Limb (tissue), 2 donors: ENCODE results near the gene RPTOR.
"Not testable (repeated sequence)": the region's sequence is repeated elsewhere in the genome, so short reads cannot be mapped to it uniquely, and the experiment has no call there.

Experiments
- DNase-seq, 2 donors: peaks; one replicate each; pipeline ENCODE4 v3.0.0-alpha.2; 2016; ENCODE audit errors: extremely low spot score in 2 of 2

RPTOR gene

DNA sequence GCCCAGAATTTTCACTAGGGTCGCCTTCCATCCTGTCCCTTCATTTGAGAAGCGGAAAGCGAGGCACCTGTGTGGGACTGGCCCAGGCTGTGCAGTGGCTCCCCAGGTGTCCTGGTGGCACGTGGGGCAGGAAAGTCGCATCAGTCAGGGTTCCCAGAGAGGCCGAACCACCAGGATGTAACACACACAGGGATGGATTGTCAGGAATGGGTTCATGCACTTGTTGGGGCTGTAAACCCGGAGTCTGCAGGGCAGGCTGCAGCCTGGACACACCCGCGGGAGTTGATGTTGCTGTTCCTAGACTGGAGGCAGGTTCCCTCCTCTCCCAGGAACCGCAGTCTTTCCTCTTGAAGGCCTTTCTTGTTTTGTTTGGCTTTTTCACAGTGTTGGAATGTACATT, 30.7 kb upstream of the RPTOR start:
- no peak for DNase-seq

DNA sequence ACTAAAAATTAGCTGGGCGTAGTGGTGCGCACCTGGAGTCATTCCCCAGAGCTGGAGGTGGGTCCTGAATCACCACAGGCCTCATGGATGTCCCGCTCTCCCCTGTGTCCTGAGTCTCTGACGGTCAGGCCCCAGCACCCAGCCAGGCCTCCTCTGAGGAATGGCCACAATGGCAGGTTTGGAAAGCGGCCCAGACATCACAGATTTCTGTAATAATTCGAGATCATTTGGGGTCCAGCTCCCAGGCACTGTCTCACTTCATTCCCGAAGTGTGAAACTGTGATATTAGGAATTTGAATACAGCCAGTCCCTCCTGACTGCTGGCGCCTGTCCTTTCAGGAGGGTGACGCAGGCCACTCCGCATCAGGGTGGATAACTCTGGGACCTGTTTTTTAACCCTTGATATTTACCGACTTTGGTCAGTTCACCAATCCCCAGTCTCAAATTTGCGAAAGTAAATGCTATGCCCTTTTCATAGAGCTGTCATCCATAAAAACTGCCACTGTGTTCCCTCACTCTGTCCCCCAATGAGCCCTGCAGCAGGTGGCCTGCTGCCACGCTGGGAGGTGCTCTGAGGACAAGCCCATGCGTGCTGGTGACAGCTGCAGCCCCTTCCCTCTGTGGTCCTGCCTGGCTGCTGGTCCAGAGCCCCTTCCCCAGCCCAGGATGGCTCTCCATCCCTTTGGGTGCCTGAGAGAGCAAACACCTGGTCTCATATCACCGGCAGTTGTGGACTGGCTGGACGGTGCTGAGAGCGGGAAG, 28.3 kb upstream of the RPTOR start:
- DNase-seq = no peak

DNA sequence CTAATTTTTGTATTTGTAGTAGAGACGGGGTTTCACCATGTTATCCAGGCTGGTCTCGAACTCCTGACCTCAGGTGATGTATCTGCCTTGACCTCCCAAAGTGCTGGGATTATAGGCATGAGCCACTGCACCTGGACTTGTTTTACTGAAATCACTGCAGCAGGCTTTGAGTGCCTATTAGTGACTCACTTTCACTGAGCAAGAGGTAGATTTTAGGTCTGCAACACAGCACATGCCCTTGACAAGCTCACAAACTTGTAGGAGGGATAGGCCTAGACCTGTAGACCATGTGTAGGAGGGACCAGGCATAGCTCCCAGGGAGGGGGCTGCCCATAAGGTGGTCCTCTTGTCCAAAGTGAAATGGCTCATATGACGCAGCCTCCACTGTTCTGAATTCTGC, 27.0 kb upstream of the RPTOR start:
- DNase-seq = no peak

DNA sequence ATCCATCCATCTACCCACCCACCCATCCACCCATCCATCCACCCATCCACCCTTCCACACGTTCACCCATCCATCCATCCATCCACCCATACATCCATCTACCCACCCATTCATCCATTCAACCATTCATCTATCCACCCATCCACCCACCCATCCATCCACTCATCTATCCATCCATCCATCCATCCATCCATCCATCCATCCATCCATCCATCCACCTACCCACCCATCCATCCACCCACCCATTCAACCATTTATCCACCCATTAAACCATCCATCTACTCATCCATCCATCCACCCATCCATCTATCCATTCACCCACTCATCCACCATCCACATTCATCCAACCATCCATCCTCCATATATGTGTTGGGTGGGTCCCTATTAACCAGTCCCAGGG, 26.2 kb upstream of the RPTOR start:
- DNase-seq = no peak

DNA sequence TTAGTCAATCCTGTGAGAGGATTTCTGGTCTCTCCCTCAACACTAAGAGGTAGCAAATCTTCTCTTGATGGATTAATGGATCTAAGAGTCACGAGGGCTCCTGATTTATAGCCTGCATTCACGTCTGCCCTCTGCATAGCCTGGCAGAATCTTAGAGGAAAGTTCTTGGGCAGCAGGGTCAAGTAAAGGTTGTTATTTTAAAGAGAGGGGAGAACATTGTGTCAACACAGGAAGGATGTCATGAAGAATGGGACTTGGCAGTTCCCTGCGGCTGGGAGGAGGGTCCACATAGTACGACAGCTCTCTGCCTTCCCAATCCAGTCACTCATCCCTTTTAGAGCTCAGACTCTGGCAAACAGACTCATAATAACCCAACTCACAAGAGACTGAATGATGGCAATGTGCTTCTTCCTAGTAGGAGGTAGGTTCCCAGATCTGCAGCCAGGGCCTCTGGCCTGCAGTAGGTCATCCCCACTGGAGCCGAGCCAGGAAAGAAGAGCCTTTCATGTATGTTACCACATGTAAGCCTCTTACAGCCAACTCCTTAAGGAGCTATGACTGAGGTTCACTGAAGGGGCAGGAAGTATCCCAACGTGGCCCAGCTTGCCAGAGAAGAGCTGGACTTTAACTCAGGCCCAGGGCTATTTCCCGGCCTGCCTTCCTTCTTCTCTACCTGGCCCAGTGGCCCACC, 25.4 kb upstream of the RPTOR start:
- DNase-seq = no peak

DNA sequence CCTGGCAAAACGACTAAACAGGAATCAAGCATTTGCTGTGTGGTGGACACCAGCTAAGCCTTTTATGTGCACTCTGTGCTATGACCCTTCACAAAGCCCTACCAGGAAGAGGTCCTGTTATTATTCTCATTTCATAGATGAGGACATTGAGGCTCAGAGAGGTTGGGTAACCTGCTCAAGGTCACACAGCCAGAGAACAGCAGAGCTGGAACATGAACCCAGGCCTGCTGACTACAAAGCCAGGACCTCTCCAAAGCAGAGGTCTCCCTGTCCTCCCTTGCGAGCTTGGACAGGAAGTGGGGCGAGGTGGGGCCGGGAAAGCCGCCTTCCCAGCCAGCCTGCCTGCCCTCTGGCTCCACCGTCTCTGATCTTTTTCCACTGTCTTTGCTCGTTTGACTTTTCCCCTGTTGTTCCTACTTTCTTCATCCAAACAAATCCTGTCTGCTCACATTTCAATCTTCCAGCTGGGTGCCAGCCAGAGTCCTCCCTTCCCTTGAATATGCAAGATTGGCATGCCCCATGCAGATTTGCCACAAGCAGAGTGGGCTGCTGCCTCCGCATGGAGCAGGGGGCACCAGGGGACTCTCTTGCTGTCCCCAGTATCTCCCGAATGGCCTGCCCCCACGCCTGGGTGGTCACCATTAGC, 23.7 kb upstream of the RPTOR start:
- no peak for DNase-seq

DNA sequence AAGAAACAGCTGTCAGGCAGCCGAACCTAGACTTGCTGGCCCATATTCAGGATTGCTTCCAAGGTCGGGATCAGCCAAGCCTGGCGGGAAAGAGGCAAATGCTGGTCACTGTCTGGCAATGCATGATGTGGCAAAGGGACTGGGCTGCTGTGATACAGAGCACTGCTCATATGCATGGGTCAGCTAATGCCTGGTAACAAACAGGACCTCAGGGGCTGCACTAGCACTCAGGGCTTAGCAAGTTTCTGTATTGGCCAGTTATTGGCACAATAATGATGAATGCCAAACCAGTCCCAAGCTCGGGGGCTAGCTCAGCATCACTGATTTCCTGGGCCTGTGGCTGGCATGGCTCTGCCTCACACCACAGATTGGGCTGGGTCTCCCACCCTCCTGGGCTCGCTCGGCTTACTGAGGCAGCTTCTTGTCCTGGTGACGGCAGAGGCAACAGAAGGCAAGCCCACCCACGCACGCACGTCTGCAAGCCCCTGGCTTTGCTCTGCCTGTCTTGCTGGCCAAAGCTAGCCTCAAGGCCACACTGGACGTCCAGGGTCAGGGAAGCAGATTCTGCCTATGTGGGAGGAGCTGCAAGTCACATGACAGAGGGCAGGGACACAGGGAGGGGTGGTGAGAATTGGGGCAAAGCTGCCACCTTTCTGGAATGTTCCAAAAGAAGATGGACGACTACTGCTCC, 21.4 kb upstream of the RPTOR start:
- no peak for DNase-seq

DNA sequence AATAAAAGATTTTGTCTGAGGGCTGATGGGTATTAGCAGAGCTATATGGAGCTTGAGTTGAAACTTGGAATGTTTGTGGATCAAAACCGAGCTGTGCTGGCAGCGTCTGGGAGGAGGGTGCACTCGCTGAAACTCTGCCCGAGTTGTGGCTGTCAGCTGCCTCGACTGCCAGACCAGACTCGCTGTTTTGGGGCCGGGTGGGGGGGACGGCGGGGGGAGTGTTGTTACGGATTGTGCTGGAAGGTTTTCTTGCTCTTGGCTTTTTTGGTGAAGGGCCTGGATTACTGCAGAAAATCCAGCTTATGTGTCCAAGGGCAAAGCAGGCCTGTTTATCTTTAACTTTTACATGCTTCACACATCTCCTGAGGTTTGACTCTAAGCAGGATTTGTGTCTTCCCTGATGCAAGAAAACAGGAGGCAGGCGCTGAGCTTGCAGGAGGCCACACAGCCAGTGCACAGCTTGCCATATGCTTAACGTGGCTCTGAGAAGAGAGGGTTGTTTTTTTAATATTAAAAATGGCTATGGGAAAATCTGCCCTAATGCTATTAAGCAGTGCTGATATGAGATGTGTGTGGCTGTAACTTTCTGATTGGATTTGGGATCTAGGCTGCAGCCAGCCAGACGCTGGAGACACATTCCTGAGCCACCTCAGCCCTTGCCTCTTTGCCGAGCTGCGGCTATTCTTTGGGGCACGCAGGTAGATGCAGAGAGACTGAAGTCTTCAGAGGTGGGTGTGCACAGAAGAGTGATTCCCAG, 20.5 kb upstream of the RPTOR start:
- DNase-seq = no peak

DNA sequence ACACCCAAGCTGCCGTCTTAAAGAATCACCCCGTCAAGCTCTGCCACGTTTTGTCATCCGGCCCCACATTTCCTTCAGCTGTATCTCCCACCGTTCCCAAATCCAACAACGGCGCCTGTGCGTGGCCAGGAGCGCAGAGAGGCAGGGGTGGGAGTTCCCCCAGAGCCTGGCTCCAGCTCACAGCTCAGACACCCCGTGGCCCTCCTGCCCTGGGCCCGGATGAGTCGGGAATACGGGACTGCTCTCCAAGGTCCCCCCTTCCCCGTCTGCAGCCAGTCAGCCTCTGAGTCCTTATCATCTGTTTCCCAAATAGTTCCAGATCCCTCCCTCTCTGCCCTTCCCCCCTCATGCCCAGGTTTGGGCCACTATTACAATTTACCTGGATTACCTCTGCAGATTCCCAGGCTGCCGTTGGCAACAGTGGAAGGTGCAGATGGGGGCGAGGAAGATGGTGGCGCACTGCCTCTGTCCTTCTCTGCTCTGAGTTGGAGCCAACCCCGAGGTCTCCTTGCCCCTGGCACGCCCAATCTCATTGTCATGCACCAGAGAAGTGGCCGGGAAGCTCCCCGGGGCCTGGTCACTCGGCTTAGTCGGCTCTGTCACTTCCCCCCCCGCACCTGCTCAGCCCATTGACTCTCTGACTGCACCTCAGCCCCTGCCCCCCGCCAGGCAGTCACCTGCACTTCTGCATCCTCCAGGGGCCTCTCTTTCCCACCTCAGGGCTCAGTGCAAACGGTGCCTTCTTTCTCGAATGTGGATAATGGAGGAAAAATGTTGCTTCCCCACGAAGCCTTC, 18.3 kb upstream of the RPTOR start:
- DNase-seq = no peak

DNA sequence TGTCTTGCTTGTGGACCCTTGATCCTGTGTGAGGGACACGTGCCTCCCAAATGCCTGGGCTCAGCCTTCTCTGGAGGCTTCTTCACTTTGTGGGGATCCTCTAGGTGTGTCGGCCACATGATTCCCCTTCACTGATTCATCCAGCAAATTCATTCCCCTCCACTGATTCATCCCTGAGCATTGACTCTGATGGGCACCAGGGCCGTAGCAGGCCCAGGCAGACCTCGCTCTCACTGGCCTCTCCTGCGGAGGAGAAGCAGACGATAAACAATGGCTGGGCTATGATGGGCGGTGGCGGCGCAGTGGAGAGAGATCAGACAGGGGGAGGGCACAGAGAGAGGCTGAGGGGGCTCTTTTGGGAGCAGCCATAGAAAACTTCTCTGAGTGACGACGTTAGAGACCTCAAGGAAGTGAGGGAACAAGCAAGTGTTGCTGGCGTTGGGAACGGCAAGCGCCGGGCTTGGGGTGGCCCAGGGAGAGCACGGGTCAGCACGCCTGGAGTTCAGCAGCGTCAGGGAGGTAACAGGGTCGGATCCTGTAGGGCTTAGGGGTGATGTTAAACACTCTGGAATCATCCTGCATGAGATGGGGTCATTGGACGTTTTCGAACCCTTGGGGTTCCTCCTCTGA, 17.5 kb upstream of the RPTOR start:
- DNase-seq = no peak

DNA sequence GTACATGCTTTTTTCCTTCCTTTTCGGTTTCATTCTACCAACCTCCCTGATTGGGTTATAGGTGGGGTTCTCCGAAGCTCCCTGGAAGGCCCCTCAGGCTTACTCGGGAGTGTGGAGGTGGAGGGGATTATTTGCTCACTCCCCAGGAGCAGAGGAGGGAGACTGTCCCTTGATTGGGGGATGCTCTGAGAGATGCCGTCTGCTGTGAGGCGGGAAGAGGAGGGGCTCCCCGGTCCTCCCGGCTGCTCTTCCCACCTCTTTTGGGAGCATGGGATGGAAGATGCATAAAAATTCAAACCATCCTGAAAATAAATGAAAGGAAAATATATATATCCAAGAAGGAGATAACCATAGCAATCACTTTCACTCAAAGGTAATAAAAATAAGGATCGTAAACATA, 16.1 kb upstream of the RPTOR start:
- DNase-seq = no peak

DNA sequence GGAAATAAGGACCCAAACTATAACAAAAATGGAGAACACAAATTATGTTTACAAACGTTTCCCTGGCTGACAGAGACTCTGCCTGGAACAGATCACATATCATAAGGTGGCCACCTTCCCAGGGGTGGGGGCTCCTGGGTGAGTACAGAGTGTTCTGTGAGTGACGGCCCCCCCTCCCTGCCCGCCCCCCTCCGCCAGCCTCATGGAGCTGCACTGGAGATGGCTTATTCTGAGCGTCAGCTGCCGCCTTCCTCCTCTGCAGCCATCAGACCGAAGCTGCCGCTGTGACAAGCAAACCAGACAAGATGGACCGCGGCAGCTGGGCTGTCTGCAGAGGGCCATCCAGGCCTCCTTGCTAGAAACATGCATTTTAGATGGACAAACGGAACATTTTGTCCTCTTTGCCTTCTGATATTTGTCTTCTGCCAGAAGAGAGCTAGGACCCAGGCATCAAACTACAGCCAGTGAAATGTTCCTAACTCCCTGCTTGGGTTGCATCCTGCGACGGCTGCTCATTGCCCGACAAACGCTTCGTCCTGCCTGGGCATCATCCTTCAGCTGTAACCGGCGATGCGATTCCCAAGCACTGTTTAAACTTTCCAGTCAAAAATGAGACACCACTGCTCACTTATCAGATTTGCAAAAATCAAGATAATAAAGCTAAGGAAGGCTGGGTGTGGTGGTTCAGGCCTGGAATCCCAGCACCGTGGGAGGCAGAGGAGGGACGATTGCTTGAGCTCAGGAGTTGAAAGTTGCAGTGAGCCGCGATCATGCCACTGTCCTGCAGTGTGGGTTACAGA, 15.3 kb upstream of the RPTOR start:
- peak; percentile 38 to 41 for DNase-seq

DNA sequence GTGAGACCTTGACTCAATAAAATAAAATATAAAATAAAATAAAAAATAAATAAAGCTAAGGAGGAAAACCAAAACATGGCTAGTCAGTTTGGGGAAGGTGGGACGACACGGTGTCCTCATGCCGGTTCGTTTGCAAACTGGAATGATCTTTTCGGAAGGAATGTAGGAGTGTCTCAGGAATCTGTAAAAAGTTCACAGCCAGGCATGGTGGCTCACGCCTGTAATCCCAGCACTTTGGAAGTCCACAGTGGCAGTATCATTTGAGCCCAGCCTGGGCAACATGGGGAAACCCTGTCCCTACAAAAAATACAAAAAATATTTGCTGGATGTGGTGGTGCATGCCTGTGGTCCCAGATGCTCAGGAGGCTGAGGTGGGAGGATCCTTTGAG, 14.7 kb upstream of the RPTOR start:
- DNase-seq = no peak

DNA sequence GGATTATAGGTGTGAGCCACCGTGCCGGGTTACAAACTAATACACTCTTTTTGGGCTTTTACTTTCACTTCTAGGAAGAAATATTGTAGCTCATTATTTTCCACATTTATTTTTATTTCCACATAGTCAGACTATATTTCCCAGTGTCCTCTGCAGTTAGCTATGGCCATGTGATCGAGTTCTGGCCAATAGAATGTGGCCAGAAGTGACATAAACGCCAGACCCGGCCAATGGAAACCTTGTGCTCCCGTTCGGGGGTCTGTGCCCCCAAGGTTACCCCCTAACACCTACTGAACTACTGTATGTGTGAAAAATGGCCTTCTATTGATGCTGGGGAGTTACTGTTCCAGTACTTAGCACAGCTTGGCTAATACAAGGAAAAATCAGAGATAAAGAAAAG, 13.2 kb upstream of the RPTOR start:
- no peak for DNase-seq

DNA sequence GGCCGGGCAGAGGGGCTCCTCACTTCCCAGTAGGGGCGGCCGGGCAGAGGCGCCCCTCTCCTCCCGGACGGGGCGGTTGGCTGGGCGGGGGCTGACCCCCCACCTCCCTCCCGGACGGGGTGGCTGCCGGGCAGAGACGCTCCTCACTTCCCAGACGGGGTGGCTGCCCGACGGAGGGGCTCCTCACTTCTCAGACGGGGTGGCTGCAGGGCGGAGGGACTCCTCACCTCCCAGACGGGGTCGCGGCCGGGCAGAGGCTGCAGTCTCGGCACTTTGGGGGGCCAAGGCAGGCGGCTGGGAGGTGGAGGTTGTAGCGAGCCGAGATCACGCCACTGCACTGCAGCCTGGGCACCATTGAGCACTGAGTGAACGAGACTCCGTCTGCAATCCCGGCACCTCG, 7.3 kb upstream of the RPTOR start:
- DNase-seq = not testable (repeated sequence)

DNA sequence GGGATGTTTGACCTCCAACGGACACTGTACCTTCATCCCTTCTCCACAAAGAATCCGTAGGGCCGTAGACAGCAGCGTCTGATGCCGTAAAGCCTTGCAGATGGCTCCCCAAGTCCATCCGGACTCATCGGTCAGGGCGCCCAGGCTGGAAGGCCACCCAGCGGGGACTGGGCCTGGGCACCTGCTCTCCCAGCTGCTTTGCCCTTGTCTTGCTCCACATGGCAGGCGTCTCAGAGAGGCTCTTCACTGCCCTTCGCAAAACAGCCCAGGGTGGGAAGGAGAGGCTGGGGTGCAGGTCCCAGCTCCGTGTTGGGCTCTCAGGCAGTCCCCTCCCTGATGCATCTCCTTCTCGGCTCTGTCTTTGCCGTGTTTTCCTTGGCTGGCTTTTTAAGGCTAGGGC, 6.2 kb upstream of the RPTOR start:
- no peak for DNase-seq

DNA sequence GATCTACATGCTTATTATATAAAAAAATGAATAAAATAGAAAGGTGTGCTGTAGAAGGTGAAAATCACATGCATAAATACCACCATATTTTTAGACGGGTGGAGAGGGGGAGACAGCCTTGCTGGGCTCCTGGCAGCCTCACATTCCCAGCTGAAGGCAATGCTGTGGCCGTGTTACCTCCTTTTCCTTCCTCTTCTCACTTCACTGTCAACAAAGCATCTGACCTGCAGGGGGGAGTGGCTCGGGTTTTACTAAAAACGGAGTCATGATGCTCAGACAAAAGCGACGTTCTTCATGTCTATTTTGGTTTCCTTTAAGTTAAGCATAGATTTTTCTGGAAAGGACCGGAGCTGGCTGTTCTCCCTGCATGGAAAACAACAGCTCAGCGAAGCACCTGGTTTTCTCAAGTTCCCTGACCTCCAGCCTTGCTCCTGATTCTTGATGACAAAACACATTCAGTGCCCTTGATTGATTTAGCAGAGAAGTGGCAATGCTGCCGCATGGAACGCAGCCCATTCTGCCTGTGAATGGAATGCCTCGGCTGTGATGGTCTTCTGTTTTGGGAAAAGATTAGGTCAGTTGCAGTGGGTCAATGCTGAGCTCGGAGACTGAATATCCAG, 5.5 kb upstream of the RPTOR start:
- no peak for DNase-seq

DNA sequence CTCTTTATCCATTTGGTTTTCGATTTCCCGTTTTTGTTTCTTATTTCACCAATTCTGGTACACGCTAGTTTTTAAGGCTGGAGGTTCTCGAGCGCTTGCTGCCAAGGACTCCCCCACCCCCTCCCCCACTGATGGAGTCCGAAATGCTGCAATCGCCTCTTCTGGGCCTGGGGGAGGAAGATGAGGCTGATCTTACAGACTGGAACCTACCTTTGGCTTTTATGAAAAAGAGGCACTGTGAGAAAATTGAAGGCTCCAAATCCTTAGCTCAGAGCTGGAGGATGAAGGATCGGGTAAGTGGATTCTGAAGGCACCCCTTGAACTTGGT, 825 bp downstream of the RPTOR start:
- no peak for DNase-seq

DNA sequence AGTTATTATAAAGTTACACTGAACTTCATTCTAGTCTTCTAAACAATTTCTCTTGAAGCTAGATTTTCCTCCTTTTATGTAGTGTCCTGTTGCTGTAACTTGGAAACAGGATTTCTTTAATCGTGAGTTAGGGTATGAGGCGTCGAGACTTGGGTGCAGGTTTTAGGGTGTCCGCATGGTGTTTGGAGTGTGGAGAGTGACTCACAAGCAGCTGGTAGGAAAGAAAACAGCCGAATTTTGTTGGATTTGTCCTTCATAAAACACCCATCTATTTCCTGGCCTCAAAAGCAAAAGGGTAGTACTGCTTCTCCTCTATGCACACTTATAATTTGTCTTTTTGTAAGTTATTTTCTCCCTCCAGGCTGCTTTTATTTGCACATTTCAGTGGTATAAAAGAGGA, 1.6 kb downstream of the RPTOR start:
- no peak for DNase-seq
